Thyroid gland (tissue), 4 donors: ENCODE results near the gene SPDYE16.
"Not testable (repeated sequence)": the region's sequence is repeated elsewhere in the genome, so short reads cannot be mapped to it uniquely, and the experiment has no call there.

Source experiments
- CTCF ChIP-seq, 6 experiments: fragments of 200-600 bp in 3 of 6; fragments of 450-650 bp in 3 of 6; sonication (generic) in 3 of 6; IDR thresholded peaks; one replicate each; pipeline ENCODE4 v1.5.1; 2016 to 2019; ENCODE audit warnings: antibody characterized with exemption in 6 of 6, mild to moderate bottlenecking in 2 of 6, inconsistent platforms in 1 of 6, moderate library complexity in 1 of 6
- POLR2A ChIP-seq, 2 donors: fragments of 450-650 bp; IDR thresholded peaks; one replicate each; pipeline ENCODE4 v1.6.1; 2017; ENCODE audit warnings: antibody characterized with exemption in 2 of 2, mild to moderate bottlenecking in 2 of 2, moderate library complexity in 1 of 2

GRCh38 chr7:76586585-76587315, 43.7 kb upstream of the SPDYE16 start:
- not testable (repeated sequence) for TF ChIP-seq CTCF, POLR2A (IDR thresholded peaks at IDR 0.05)
